Thyroid gland (tissue), 4 donors: ENCODE results near the gene NFIA.

ENCODE experiments used
- POLR2A ChIP-seq, 2 donors: fragments of 450-650 bp; IDR thresholded peaks; one replicate each; pipeline ENCODE4 v1.6.1; 2017; ENCODE audit warnings: antibody characterized with exemption in 2 of 2, mild to moderate bottlenecking in 2 of 2, moderate library complexity in 1 of 2
- TF ChIP-seq, protein P1 (sequence below), 6 experiments: fragments of 200-600 bp in 3 of 6; fragments of 450-650 bp in 3 of 6; sonication (generic) in 3 of 6; IDR thresholded peaks; one replicate each; pipeline ENCODE4 v1.5.1; 2016 to 2019; ENCODE audit warnings: antibody characterized with exemption in 6 of 6, mild to moderate bottlenecking in 2 of 6, inconsistent platforms in 1 of 6, moderate library complexity in 1 of 6

DNA sequence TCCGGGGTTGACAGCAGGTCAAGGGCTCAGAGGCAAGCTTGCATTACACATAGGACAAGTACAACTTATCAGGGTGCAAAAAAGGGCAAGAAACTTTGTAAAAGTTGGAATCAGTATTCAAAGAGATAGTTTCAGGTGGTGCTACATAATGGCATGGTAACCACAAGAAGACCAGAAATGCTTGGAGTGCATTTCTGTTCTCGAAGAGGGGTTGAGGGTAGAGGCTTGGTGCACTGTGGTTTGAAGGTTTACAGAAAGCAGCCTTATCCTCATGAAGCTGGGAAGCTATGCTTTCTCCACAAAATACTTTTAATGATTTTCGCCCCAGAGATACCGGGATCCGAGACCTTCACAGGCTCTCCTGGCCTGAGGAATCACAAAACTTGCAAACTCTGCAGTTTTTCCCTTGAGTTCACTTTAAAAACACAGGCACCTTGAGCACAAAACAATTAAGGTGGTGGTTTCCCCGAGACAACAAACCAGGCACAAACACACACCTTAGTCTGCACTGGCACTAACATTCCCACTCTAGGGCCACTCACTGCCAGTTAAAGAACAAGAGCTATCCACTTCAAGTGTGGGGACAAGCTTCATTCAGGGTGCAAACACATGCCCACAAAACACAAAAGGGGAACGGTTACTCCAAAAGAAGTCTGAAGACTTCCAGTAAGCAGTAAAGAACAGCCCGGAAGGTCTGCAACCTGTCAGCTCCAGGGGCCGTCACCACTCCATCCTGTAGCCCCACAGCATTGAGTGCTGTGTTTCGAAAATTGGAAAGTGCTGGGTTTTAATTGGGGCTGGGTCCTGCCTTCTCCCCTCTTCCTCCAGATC, 29.8 kb upstream of the NFIA start:
- TF ChIP-seq POLR2A (IDR thresholded peaks at IDR 0.05): peak in 1 of 2 donors; percentile 32
- TF ChIP-seq, protein P1, sequence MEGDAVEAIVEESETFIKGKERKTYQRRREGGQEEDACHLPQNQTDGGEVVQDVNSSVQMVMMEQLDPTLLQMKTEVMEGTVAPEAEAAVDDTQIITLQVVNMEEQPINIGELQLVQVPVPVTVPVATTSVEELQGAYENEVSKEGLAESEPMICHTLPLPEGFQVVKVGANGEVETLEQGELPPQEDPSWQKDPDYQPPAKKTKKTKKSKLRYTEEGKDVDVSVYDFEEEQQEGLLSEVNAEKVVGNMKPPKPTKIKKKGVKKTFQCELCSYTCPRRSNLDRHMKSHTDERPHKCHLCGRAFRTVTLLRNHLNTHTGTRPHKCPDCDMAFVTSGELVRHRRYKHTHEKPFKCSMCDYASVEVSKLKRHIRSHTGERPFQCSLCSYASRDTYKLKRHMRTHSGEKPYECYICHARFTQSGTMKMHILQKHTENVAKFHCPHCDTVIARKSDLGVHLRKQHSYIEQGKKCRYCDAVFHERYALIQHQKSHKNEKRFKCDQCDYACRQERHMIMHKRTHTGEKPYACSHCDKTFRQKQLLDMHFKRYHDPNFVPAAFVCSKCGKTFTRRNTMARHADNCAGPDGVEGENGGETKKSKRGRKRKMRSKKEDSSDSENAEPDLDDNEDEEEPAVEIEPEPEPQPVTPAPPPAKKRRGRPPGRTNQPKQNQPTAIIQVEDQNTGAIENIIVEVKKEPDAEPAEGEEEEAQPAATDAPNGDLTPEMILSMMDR (IDR thresholded peaks at IDR 0.05): no peak
